Thyroid gland (tissue), 4 donors: ENCODE results near the gene ERFE. TPM values are rescaled to one million over a fixed set of nuclear protein-coding genes. Genes with fewer than 3 reads are reported as not detected.
A peak's percentile ranks its signal among the peaks of the same experiment; 100 is the strongest.

ENCODE experiments used
- DNase-seq, 2 donors: peaks; one replicate each; pipeline ENCODE4 v3.0.0-alpha.2; 2019
- H3K27ac ChIP-seq, 3 donors: fragments of 200-600 bp; sonication (generic); 1 replicate in 2 of 3; 2 replicates in 1 of 3; pipeline ENCODE4 v1.5.1; 2016 to 2019; ENCODE audit warnings: mild to moderate bottlenecking in 1 of 3, moderate library complexity in 1 of 3
- H3K27me3 ChIP-seq: fragments of 200-600 bp; sonication (generic); one replicate; pipeline ENCODE4 v1.5.1; 2019
- H3K36me3 ChIP-seq, 2 donors: fragments of 200-600 bp; sonication (generic); one replicate each; pipeline ENCODE4 v1.5.1; 2016 to 2019
- H3K4me1 ChIP-seq, 2 donors: fragments of 200-600 bp; sonication (generic); one replicate each; pipeline ENCODE4 v1.5.1; 2017 to 2019
- H3K4me3 ChIP-seq, 3 donors: fragments of 200-600 bp; sonication (generic); replicated peaks in 1 of 3; 1 replicate in 2 of 3; 2 replicates in 1 of 3; pipeline ENCODE4 v1.5.1; 2016; ENCODE audit warnings: mild to moderate bottlenecking in 1 of 3
- H3K9me3 ChIP-seq: fragments of 200-600 bp; sonication (generic); one replicate; pipeline ENCODE4 v1.5.1; 2017
- POLR2A ChIP-seq, 2 donors: fragments of 450-650 bp; IDR thresholded peaks; one replicate each; pipeline ENCODE4 v1.6.1; 2017; ENCODE audit warnings: antibody characterized with exemption in 2 of 2, mild to moderate bottlenecking in 2 of 2, moderate library complexity in 1 of 2
- WGBS, 2 donors: methylation state at CpG; one replicate each; pipeline ENCODE4 v1.1.5; 2017; 5-methylcytosine and 5-hydroxymethylcytosine counted together
- intact Hi-C: fragments of 100-400 bp; cut with DNase I; formaldehyde crosslinking; loops from one replicate; pipeline ENCODE4 v1.15.1; 2023
- total RNA-seq, 4 donors: library from RNA; depleted of rRNA; stranded (reverse); fragments of >200 nt; gene quantifications; one replicate each; pipeline ENCODE4 v1.2.3, GENCODE V29; 2016
- TF ChIP-seq, protein P1 (sequence below), 6 experiments: fragments of 200-600 bp in 3 of 6; fragments of 450-650 bp in 3 of 6; sonication (generic) in 3 of 6; IDR thresholded peaks; one replicate each; pipeline ENCODE4 v1.5.1; 2016 to 2019; ENCODE audit warnings: antibody characterized with exemption in 6 of 6, mild to moderate bottlenecking in 2 of 6, inconsistent platforms in 1 of 6, moderate library complexity in 1 of 6

Gene ERFE
- total RNA-seq, 4 donors from 2014 or later: 2.8 to 15.3 (median 5.8) TPM

DNA sequence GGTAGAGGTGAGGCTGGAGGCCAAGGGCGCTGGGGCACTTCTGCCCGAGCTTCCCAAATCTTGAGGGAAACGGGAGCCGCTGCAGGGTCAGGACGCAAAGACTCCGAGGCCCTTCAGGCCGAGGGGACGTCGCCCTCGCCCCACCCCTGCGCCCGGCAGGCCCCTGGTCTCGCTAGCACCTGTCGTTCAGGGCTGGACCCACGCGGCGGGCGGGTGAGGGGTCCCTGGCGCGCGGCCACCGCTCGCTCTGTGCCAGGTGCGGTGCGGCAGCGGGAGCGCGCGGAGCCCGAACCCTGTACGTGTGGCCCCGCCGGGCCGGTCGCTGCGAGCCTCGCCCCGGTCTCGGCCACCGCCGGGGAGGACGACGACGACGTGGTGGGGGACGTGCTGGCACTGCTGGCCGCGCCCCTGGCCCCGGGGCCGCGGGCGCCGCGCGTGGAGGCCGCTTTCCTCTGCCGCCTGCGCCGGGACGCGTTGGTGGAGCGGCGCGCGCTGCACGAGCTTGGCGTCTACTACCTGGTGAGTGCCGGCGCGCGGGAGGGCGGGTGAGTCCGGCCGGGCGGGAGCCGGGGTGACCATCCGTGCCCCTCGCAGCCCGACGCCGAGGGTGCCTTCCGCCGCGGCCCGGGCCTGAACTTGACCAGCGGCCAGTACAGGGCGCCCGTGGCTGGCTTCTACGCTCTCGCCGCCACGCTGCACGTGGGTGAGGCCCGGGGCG lies 4.9 kb downstream of the ERFE start:
- intact Hi-C loops: no loop called here
- H3K36me3 ChIP-seq: no peaks in the 10 kb centered on the region
- peak overlapping the region in 1 of 3 donors; percentile 19 for H3K4me3 ChIP-seq
- H3K27ac ChIP-seq: peak overlapping the region in 1 of 3 donors; percentile 47
- DNase-seq: peak; percentile 78 to 84
- peaks cover 44 to 75% of the 10 kb centered on the region in 2 donors for H3K4me1 ChIP-seq
- H3K9me3 ChIP-seq: no peaks in the 10 kb centered on the region
- no peaks in the 10 kb centered on the region for H3K27me3 ChIP-seq
- WGBS, 2 donors: 0 to 2% methylated on average over 4 to 8 of the region's 95 CpGs
- no peak for TF ChIP-seq POLR2A (IDR thresholded peaks at IDR 0.05)
- TF ChIP-seq, protein P1, sequence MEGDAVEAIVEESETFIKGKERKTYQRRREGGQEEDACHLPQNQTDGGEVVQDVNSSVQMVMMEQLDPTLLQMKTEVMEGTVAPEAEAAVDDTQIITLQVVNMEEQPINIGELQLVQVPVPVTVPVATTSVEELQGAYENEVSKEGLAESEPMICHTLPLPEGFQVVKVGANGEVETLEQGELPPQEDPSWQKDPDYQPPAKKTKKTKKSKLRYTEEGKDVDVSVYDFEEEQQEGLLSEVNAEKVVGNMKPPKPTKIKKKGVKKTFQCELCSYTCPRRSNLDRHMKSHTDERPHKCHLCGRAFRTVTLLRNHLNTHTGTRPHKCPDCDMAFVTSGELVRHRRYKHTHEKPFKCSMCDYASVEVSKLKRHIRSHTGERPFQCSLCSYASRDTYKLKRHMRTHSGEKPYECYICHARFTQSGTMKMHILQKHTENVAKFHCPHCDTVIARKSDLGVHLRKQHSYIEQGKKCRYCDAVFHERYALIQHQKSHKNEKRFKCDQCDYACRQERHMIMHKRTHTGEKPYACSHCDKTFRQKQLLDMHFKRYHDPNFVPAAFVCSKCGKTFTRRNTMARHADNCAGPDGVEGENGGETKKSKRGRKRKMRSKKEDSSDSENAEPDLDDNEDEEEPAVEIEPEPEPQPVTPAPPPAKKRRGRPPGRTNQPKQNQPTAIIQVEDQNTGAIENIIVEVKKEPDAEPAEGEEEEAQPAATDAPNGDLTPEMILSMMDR (IDR thresholded peaks at IDR 0.05): no peak

DNA sequence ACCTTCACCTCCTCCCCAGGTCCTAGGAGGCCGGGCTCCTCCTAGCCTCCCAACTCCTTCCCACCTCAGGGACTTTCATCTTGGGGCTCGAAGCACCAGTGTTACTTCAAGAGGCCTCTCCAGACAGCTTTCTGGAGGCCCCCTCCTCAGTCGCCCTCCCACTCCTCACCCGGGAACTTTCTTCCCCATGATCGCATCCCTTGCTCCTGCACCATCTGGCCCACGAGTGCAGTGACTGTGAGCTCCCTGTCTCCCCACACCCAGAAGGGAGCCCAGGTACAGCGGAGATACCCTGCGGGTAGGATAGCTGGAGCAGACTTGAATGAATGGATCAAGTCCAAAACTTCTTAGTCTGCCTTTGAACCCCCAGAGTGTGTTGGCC lies 6.1 kb downstream of the ERFE start:
- TF ChIP-seq, protein P1 (IDR thresholded peaks at IDR 0.05): no peak
- no peak for TF ChIP-seq POLR2A (IDR thresholded peaks at IDR 0.05)
- Histone ChIP-seq H3K36me3 (no peaks in the 10 kb centered on the region), H3K27me3 (no peaks in the 10 kb centered on the region), H3K4me1 (peaks cover 51 to 80% of the 10 kb centered on the region in 2 donors), H3K27ac (peak overlapping the region in 1 of 3 donors; percentile 78), H3K9me3 (no peaks in the 10 kb centered on the region), H3K4me3 (no peak overlapping the region)
- no peak for DNase-seq
- 93 to 96% methylated on average over 8 of the region's 8 CpGs for WGBS, 2 donors
- intact Hi-C loops: no loop called here

DNA sequence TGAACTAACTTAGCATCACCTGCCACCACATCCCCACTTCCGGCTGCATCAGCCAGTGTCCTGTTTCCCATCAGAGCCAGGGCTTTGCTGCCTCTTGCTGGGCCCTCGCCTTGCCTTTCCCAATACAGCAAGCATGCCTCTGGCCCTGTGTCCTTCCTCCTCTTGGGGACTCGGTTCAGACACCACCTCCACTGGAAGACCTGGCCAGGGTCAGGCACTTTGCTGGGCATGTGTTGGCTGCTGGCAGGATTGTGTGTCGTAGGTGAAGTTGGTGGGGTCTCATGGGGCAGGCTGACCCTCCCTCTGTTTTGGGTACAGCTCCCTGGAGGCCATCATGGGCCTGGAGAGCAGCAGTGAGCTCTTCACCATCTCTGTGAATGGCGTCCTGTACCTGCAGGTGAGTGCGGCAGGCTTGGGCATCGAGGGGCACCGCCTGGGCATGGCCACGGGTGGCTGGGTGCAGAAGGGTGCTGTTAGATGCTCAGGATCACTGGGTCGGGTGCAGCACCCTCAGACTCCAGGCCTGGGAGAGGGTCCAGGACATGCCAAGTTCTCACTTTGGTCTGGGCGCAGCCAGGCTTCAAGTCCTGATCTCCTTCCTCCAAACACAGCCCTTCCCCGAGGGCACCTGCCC lies 6.6 kb downstream of the ERFE start:
- Histone ChIP-seq H3K9me3 (no peaks in the 10 kb centered on the region), H3K4me3 (no peak overlapping the region), H3K27me3 (no peaks in the 10 kb centered on the region), H3K4me1 (peaks cover 56 to 85% of the 10 kb centered on the region in 2 donors), H3K36me3 (peaks cover 0 to 2% of the 10 kb centered on the region in 2 donors), H3K27ac (peak overlapping the region; percentile 36 to 78 (median 67))
- intact Hi-C loops: no loop called here
- WGBS, 2 donors: 54 to 61% methylated on average over 6 to 8 of the region's 12 CpGs
- peak; percentile 79 to 89 for DNase-seq
- no peak for TF ChIP-seq POLR2A (IDR thresholded peaks at IDR 0.05)
- TF ChIP-seq, protein P1 (IDR thresholded peaks at IDR 0.05): no peak

DNA sequence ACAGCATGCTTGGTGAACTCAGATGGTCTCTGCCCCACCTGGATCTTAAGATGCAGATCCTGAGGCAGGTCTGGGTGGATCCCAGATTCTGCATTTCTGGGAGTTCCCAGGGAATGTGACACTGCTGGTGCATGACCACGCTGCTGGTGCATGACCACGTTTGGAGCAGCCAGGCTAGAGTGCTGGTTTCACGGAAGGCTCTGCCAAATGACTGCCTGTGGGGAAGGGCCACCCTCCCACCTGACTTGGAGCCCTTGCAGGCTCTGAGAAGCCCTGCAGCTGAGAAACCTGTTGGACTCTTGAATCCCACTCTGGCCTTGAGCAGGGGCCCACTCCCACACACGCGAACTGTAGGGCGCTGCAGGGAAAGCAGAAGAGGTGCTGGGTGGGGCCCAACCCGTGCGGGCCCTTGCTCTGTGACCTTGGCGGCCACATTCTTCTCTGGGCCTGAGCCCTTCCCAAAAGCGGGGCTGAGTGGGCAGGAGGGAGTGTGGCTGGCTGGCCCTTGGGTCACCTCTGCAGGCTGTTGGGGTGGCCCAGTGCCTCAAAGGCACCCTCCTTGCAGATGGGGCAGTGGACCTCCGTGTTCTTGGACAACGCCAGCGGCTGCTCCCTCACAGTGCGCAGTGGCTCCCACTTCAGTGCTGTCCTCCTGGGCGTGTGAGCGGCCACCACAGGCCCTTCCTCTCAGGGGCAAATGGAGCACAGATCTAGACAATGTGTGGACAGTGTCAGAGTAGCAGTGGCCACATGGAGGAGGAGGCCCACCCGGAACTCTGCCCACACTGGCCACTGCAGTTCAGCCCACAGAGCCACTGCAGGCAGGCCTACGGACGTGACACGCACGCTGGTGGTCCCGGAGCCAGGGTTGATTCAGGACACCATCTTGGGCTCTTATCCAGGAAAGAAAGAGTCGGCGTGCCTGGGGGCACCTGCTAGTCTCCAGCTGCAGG lies 7.9 kb downstream of the ERFE start:
- Histone ChIP-seq H3K4me3 (no peak overlapping the region), H3K27me3 (no peaks in the 10 kb centered on the region), H3K36me3 (peaks cover 3 to 11% of the 10 kb centered on the region in 2 donors)

More for the DNA sequence above, 7.9 kb downstream of the ERFE start:
- DNase-seq: peak; percentile 86 to 94
- TF ChIP-seq POLR2A (IDR thresholded peaks at IDR 0.05): no peak
- TF ChIP-seq, protein P1 (IDR thresholded peaks at IDR 0.05): peak in 1 of 6 experiments; percentile 4
- peak overlapping the region; percentile 66 to 78 (median 67) for H3K27ac ChIP-seq
- H3K4me1 ChIP-seq: peaks cover 64 to 94% of the 10 kb centered on the region in 2 donors
- intact Hi-C loops: no loop called here
- H3K9me3 ChIP-seq: no peaks in the 10 kb centered on the region
- 54 to 70% methylated on average over 4 to 13 of the region's 24 CpGs for WGBS, 2 donors
